Naive thymus-derived CD8-positive, alpha-beta T cell (primary cell): Measurements from ENCODE around the gene XDH. TPM values are rescaled to one million over a fixed set of nuclear protein-coding genes. Genes with fewer than 3 reads are reported as not detected.

ENCODE experiments used
- ATAC-seq, 2 donors: fragments of 150-1000 bp; cut with Tn5 transposase in 1 of 2; sonication (Bioruptor Pico), chemical (Tn5 transposase) in 1 of 2; 1 replicate in 1 of 2; 2 replicates in 1 of 2; pipeline ENCODE4 v1.10.0; 2021; ENCODE audit warnings: mild to moderate bottlenecking in 2 of 2, moderate library complexity in 2 of 2
- POLR2A ChIA-PET: fragments of 350-600 bp; sonication (Branson Sonifier 250); formaldehyde crosslinking; loops from one replicate; lab custom pipeline; 2021; ENCODE audit warnings: antibody characterized with exemption; lab: Charles Lee
- DNase-seq, 10 donors: peaks; one replicate each; pipeline versions ENCODE4 v3.0.0 to v3.0.0-alpha.2; 2020 to 2022
- H3K27ac Mint-ChIP-seq, 10 donors: one replicate each; pipeline ENCODE4 v1.8.0; 2020 to 2022; ENCODE audit warnings: mild to moderate bottlenecking in 10 of 10, mixed read lengths in 10 of 10, moderate library complexity in 4 of 10, inconsistent platforms in 1 of 10
- H3K27me3 Mint-ChIP-seq, 5 donors: one replicate each; pipeline ENCODE4 v1.8.0; 2021 to 2022; ENCODE audit warnings: mixed read lengths in 5 of 5
- H3K36me3 Mint-ChIP-seq, 3 donors: one replicate each; pipeline ENCODE4 v1.8.0; 2020 to 2022; ENCODE audit warnings: mixed read lengths in 3 of 3, mild to moderate bottlenecking in 2 of 3, inconsistent platforms in 1 of 3
- H3K4me1 Mint-ChIP-seq, 4 donors: one replicate each; pipeline ENCODE4 v1.8.0; 2021 to 2022; ENCODE audit warnings: mixed read lengths in 4 of 4
- H3K4me3 Mint-ChIP-seq, 10 donors: one replicate each; pipeline ENCODE4 v1.8.0; 2020 to 2022; ENCODE audit warnings: mild to moderate bottlenecking in 10 of 10, mixed read lengths in 10 of 10, moderate library complexity in 6 of 10, inconsistent platforms in 1 of 10
- H3K9me3 Mint-ChIP-seq, 9 donors: one replicate each; pipeline ENCODE4 v1.8.0; 2020 to 2022; ENCODE audit warnings: mixed read lengths in 9 of 9, mild to moderate bottlenecking in 3 of 9, inconsistent platforms in 1 of 9, moderate library complexity in 1 of 9
- polyA plus RNA-seq, 3 donors: library from polyadenylated mRNA; unstranded; fragments of 300-500 nt; fragmentation: Illumina TruSeq; gene quantifications; one replicate each; pipeline ENCODE4 v1.2.3, GENCODE V29; 2021
- total RNA-seq, 8 experiments: library from RNA in 2 of 8; stranded (reverse) in 2 of 8; gene quantifications; one replicate each; pipeline ENCODE4 v1.2.3 and lab custom pipeline; 2021 to 2026

XDH gene
- not detected for total RNA-seq
- not detected for polyA plus RNA-seq
- total RNA-seq (lab: John Stamatoyannopoulos, UW) = 0 to 0.17 (median 0) reads per million in 6 experiments

GRCh38 chr2:31414601-31415241, at the start of gene XDH:
Gene XDH (minus strand): TSS chr2:31414742. CDS start chr2:31414666, 76 bp downstream.
- H3K27me3 Mint-ChIP-seq = peaks cover 3 to 14% (median 4%) of the 10 kb centered on the region in 5 donors
- POLR2A ChIA-PET = no interaction called here

GRCh38 chr2:31457651-31458050, 43.1 kb upstream of the XDH start:
- Mint-ChIP-seq H3K4me1 (no peaks in the 10 kb centered on the region), H3K27me3 (peaks cover 4 to 26% (median 9%) of the 10 kb centered on the region in 5 donors), H3K9me3 (peaks cover 6 to 53% (median 19%) of the 10 kb centered on the region in 9 donors), H3K27ac (no peak overlapping the region), H3K36me3 (peaks cover 0 to 9% (median 4%) of the 10 kb centered on the region in 3 donors), H3K4me3 (no peak overlapping the region)
- DNase-seq = no peak
- POLR2A ChIA-PET = no interaction called here
- ATAC-seq = no peak

More at GRCh38 chr2:31414601-31415241, at the start of gene XDH:
- Mint-ChIP-seq H3K4me3 (no peak within 1 kb of the TSS), H3K27ac (peak within 1 kb of the TSS in 1 of 10 donors; percentile 66), H3K4me1 (peaks cover 0 to 9% (median 3%) of the 10 kb centered on the region in 4 donors), H3K9me3 (peaks cover 3 to 25% (median 14%) of the 10 kb centered on the region in 9 donors), H3K36me3 (peaks cover 0 to 17% (median 4%) of the 10 kb centered on the region in 3 donors)
- ATAC-seq = no peak
- DNase-seq = no peak

GRCh38 chr2:31446848-31447247, 32.3 kb upstream of the XDH start:
- H3K36me3 Mint-ChIP-seq = peaks cover 0 to 21% (median 0%) of the 10 kb centered on the region in 3 donors
- no peak overlapping the region for H3K27ac Mint-ChIP-seq
- H3K9me3 Mint-ChIP-seq = peaks cover 6 to 43% (median 21%) of the 10 kb centered on the region in 9 donors
- POLR2A ChIA-PET = no interaction called here
- no peaks in the 10 kb centered on the region for H3K4me1 Mint-ChIP-seq
- no peak overlapping the region for H3K4me3 Mint-ChIP-seq
- no peak for ATAC-seq
- no peak for DNase-seq
- H3K27me3 Mint-ChIP-seq = peaks cover 9 to 34% (median 19%) of the 10 kb centered on the region in 5 donors

- peaks cover 4 to 18% (median 13%) of the 10 kb centered on the region in 5 donors for H3K27me3 Mint-ChIP-seq
- H3K9me3 Mint-ChIP-seq = peaks cover 5 to 13% (median 11%) of the 10 kb centered on the region in 9 donors
- H3K4me3 Mint-ChIP-seq = no peak overlapping the region
- DNase-seq (no peak), ATAC-seq (no peak)
- no peaks in the 10 kb centered on the region for H3K4me1 Mint-ChIP-seq
- peaks cover 0 to 9% (median 0%) of the 10 kb centered on the region in 3 donors for H3K36me3 Mint-ChIP-seq
- H3K27ac Mint-ChIP-seq = no peak overlapping the region
- POLR2A ChIA-PET = no interaction called here
Observed at GRCh38 chr2:31442376-31442775, 27.8 kb upstream of the XDH start.

- H3K4me3 Mint-ChIP-seq = no peak overlapping the region
- no peaks in the 10 kb centered on the region for H3K4me1 Mint-ChIP-seq
- POLR2A ChIA-PET = no interaction called here
- no peak for DNase-seq
- peaks cover 5 to 13% (median 9%) of the 10 kb centered on the region in 9 donors for H3K9me3 Mint-ChIP-seq
- H3K36me3 Mint-ChIP-seq = peaks cover 0 to 9% (median 0%) of the 10 kb centered on the region in 3 donors
- no peak overlapping the region for H3K27ac Mint-ChIP-seq
- ATAC-seq = no peak
- peaks cover 4 to 18% (median 13%) of the 10 kb centered on the region in 5 donors for H3K27me3 Mint-ChIP-seq
Observed at GRCh38 chr2:31440764-31441163, 26.2 kb upstream of the XDH start.

GRCh38 chr2:31434911-31435310, 20.4 kb upstream of the XDH start:
- Mint-ChIP-seq H3K27me3 (peaks cover 2 to 18% (median 4%) of the 10 kb centered on the region in 5 donors), H3K4me1 (peaks cover 3 to 8% (median 6%) of the 10 kb centered on the region in 4 donors), H3K36me3 (no peaks in the 10 kb centered on the region), H3K9me3 (peaks cover 0 to 4% (median 0%) of the 10 kb centered on the region in 9 donors), H3K27ac (no peak overlapping the region), H3K4me3 (no peak overlapping the region)
- POLR2A ChIA-PET = no interaction called here
- DNase-seq = no peak
- ATAC-seq = no peak

- Mint-ChIP-seq H3K27me3 (peaks cover 10 to 27% (median 14%) of the 10 kb centered on the region in 5 donors), H3K9me3 (peaks cover 0 to 8% (median 0%) of the 10 kb centered on the region in 9 donors), H3K27ac (no peak overlapping the region), H3K4me3 (no peak overlapping the region), H3K36me3 (no peaks in the 10 kb centered on the region), H3K4me1 (peaks cover 7 to 17% (median 14%) of the 10 kb centered on the region in 4 donors)
- no peak for ATAC-seq
- POLR2A ChIA-PET = no interaction called here
- DNase-seq = no peak
Observed at GRCh38 chr2:31433541-31433940, 19.0 kb upstream of the XDH start.

GRCh38 chr2:31430439-31431165, 16.1 kb upstream of the XDH start:
- H3K27me3 Mint-ChIP-seq = peaks cover 16 to 38% (median 29%) of the 10 kb centered on the region in 5 donors
- peaks cover 0 to 8% (median 0%) of the 10 kb centered on the region in 9 donors for H3K9me3 Mint-ChIP-seq
- H3K4me1 Mint-ChIP-seq = peaks cover 7 to 17% (median 14%) of the 10 kb centered on the region in 4 donors
- peak overlapping the region in 1 of 10 donors; percentile 12 for H3K4me3 Mint-ChIP-seq
- peak overlapping the region in 1 of 10 donors; percentile 39 for H3K27ac Mint-ChIP-seq
- POLR2A ChIA-PET = no interaction called here
- ATAC-seq (no peak), DNase-seq (no peak)
- no peaks in the 10 kb centered on the region for H3K36me3 Mint-ChIP-seq

- peaks cover 7 to 17% (median 14%) of the 10 kb centered on the region in 4 donors for H3K4me1 Mint-ChIP-seq
- H3K36me3 Mint-ChIP-seq = no peaks in the 10 kb centered on the region
- H3K9me3 Mint-ChIP-seq = peaks cover 0 to 8% (median 0%) of the 10 kb centered on the region in 9 donors
- peak overlapping the region in 1 of 10 donors; percentile 53 for H3K27ac Mint-ChIP-seq
- peaks cover 16 to 45% (median 30%) of the 10 kb centered on the region in 5 donors for H3K27me3 Mint-ChIP-seq
- DNase-seq (peak in 6 of 10 donors; percentile 3 to 68 (median 26)), ATAC-seq (peak; percentile 54)
- POLR2A ChIA-PET = no interaction called here
- peak overlapping the region in 5 of 10 donors; percentile 7 to 39 (median 13) for H3K4me3 Mint-ChIP-seq
Observed at GRCh38 chr2:31429759-31430438, 15.4 kb upstream of the XDH start.

- no peaks in the 10 kb centered on the region for H3K36me3 Mint-ChIP-seq
- H3K27ac Mint-ChIP-seq = no peak overlapping the region
- no peak overlapping the region for H3K4me3 Mint-ChIP-seq
- ATAC-seq = no peak
- H3K4me1 Mint-ChIP-seq = peaks cover 7 to 17% (median 14%) of the 10 kb centered on the region in 4 donors
- no peak for DNase-seq
- H3K9me3 Mint-ChIP-seq = peaks cover 0 to 8% (median 0%) of the 10 kb centered on the region in 9 donors
- POLR2A ChIA-PET = no interaction called here
- peaks cover 17 to 49% (median 32%) of the 10 kb centered on the region in 5 donors for H3K27me3 Mint-ChIP-seq
Observed at GRCh38 chr2:31429040-31429439, 14.5 kb upstream of the XDH start.

GRCh38 chr2:31428001-31428418, 13.5 kb upstream of the XDH start:
- H3K36me3 Mint-ChIP-seq = no peaks in the 10 kb centered on the region

GRCh38 chr2:31426096-31426495, 11.6 kb upstream of the XDH start:
- ATAC-seq (no peak), DNase-seq (no peak)
- no peak overlapping the region for H3K27ac Mint-ChIP-seq
- no peak overlapping the region for H3K4me3 Mint-ChIP-seq
- H3K36me3 Mint-ChIP-seq = peaks cover 0 to 8% (median 0%) of the 10 kb centered on the region in 3 donors
- H3K9me3 Mint-ChIP-seq = peaks cover 0 to 12% (median 4%) of the 10 kb centered on the region in 9 donors
- POLR2A ChIA-PET = no interaction called here
- peaks cover 22 to 56% (median 34%) of the 10 kb centered on the region in 5 donors for H3K27me3 Mint-ChIP-seq
- H3K4me1 Mint-ChIP-seq = peaks cover 7 to 17% (median 14%) of the 10 kb centered on the region in 4 donors

More at GRCh38 chr2:31428001-31428418, 13.5 kb upstream of the XDH start:
- no peak overlapping the region for H3K4me3 Mint-ChIP-seq
- H3K27ac Mint-ChIP-seq = no peak overlapping the region
- no peak for DNase-seq
- peaks cover 22 to 56% (median 38%) of the 10 kb centered on the region in 5 donors for H3K27me3 Mint-ChIP-seq
- peaks cover 7 to 17% (median 14%) of the 10 kb centered on the region in 4 donors for H3K4me1 Mint-ChIP-seq
- POLR2A ChIA-PET = interaction anchor here (0.8 kb wide), 1 partner anchor 100 kb away, joined by 3 read pairs; no protein-coding TSS in a partner anchor
- no peak for ATAC-seq
- peaks cover 0 to 8% (median 0%) of the 10 kb centered on the region in 9 donors for H3K9me3 Mint-ChIP-seq
